MCF 10A (cell line): Measurements from ENCODE around the gene KCNMA1. TPM values are rescaled to one million over a fixed set of nuclear protein-coding genes. Genes with fewer than 3 reads are reported as not detected.

Experiments used
- BruUV-seq: library from RNA; stranded (reverse); fragments of 400-500 nt; replicated peaks from 2 replicates; lab custom pipeline; 2021; lab: Mats Ljungman, UMichigan
- CTCF ChIA-PET: fragments of 300-600 bp; sonication (Branson Sonifier 250); formaldehyde crosslinking; extraction: SDS; loops from one replicate; lab custom pipeline; 2021; ENCODE audit warnings: antibody characterized with exemption, inconsistent platforms; lab: Yijun Ruan, JAX
- POLR2A ChIA-PET: fragments of 300-600, 350-650 bp; sonication (Branson Sonifier 250); formaldehyde crosslinking; extraction: SDS; loops from one replicate; lab custom pipeline; 2020; ENCODE audit warnings: antibody characterized with exemption, inconsistent platforms; lab: Yijun Ruan, JAX
- DNase-seq: peaks from one replicate; pipeline ENCODE4 v3.0.0-alpha.2; 2018; ENCODE audit not compliant: unreplicated experiment
- H3K27ac Mint-ChIP-seq: one replicate; pipeline ENCODE4 v1.8.0; 2022; ENCODE audit warnings: mild to moderate bottlenecking, low read depth, mixed read lengths; ENCODE audit not compliant: unreplicated experiment
- H3K27me3 Mint-ChIP-seq: one replicate; pipeline ENCODE4 v1.8.0; 2022; ENCODE audit warnings: mixed read lengths; ENCODE audit not compliant: insufficient read depth, unreplicated experiment
- H3K36me3 Mint-ChIP-seq: one replicate; pipeline ENCODE4 v1.8.0; 2022; ENCODE audit warnings: mild to moderate bottlenecking, moderate library complexity, mixed read lengths; ENCODE audit not compliant: insufficient read depth, unreplicated experiment
- H3K4me1 Mint-ChIP-seq: one replicate; pipeline ENCODE4 v1.8.0; 2022; ENCODE audit warnings: mixed read lengths; ENCODE audit not compliant: insufficient read depth, unreplicated experiment
- H3K4me3 Mint-ChIP-seq: one replicate; pipeline ENCODE4 v1.8.0; 2022; ENCODE audit warnings: mild to moderate bottlenecking, moderate library complexity, mixed read lengths; ENCODE audit not compliant: unreplicated experiment
- H3K9me3 Mint-ChIP-seq: one replicate; pipeline ENCODE4 v1.8.0; 2022; ENCODE audit warnings: mixed read lengths; ENCODE audit not compliant: unreplicated experiment
- CTCF ChIP-seq: fragments of 200-600 bp; IDR thresholded peaks from one replicate; pipeline ENCODE4 v1.8.0; 2022; ENCODE audit warnings: antibody characterized with exemption, mild to moderate bottlenecking; ENCODE audit not compliant: unreplicated experiment
- intact Hi-C: fragments of 100-400 bp; cut with micrococcal nuclease; formaldehyde crosslinking; loops from 2 replicates; pipeline ENCODE4 v1.14.1; 2022
- total RNA-seq: library from RNA; stranded (reverse); gene quantifications from 2 replicates; pipeline ENCODE4 v1.2.3, GENCODE V29; 2022

The KCNMA1 gene
- total RNA-seq, 1 experiment from 2014 or later = 7.5 TPM

GRCh38 chr10:77419979-77420378 is 217.6 kb downstream of the KCNMA1 start:
- Mint-ChIP-seq H3K27ac (no peak overlapping the region), H3K27me3 (no peaks in the 10 kb centered on the region), H3K4me1 (peaks cover 23% of the 10 kb centered on the region), H3K9me3 (no peaks in the 10 kb centered on the region), H3K36me3 (no peaks in the 10 kb centered on the region), H3K4me3 (no peak overlapping the region)
- ChIA-PET CTCF (no interaction called here), POLR2A (no interaction called here)
- intact Hi-C loops = no loop called here
- no TSS peak for BruUV-seq
- no peak for TF ChIP-seq CTCF
- DNase-seq = no peak

- TF ChIP-seq CTCF = no peak
- Mint-ChIP-seq H3K27ac (no peak overlapping the region), H3K27me3 (no peaks in the 10 kb centered on the region), H3K4me3 (no peak overlapping the region), H3K36me3 (no peaks in the 10 kb centered on the region), H3K9me3 (no peaks in the 10 kb centered on the region), H3K4me1 (peaks cover 23% of the 10 kb centered on the region)
- ChIA-PET POLR2A (interaction anchor here (0.6 kb wide), 1 partner anchor 1933 kb away, joined by 3 read pairs; no protein-coding TSS in a partner anchor), CTCF (interaction anchor here (1.3 kb wide), 1 partner anchor 26 kb away, joined by 6 read pairs; no protein-coding TSS in a partner anchor)
- no peak for DNase-seq
- intact Hi-C loops = no loop called here
- no TSS peak for BruUV-seq
Observed at GRCh38 chr10:77419056-77419455, 218.6 kb downstream of the KCNMA1 start.

- TF ChIP-seq CTCF = no peak
- Mint-ChIP-seq H3K36me3 (no peaks in the 10 kb centered on the region), H3K9me3 (no peaks in the 10 kb centered on the region), H3K27me3 (no peaks in the 10 kb centered on the region), H3K27ac (no peak overlapping the region), H3K4me3 (no peak overlapping the region), H3K4me1 (peaks cover 23% of the 10 kb centered on the region)
- no TSS peak for BruUV-seq
- intact Hi-C loops = no loop called here
- DNase-seq = no peak
- POLR2A ChIA-PET = interaction anchor here (1.7 kb wide), 1 partner anchor 25 kb away, joined by 4 read pairs; no protein-coding TSS in a partner anchor
- CTCF ChIA-PET = interaction anchor here (1.3 kb wide), 1 partner anchor 25 kb away, joined by 6 read pairs; no protein-coding TSS in a partner anchor
Observed at GRCh38 chr10:77417806-77418640, 219.6 kb downstream of the KCNMA1 start.

GRCh38 chr10:77417359-77417758 is 220.2 kb downstream of the KCNMA1 start:
- H3K9me3 Mint-ChIP-seq = no peaks in the 10 kb centered on the region
- H3K4me1 Mint-ChIP-seq = peaks cover 23% of the 10 kb centered on the region
- no peak overlapping the region for H3K27ac Mint-ChIP-seq
- no TSS peak for BruUV-seq
- no peak for TF ChIP-seq CTCF
- H3K27me3 Mint-ChIP-seq = no peaks in the 10 kb centered on the region
- no peak overlapping the region for H3K4me3 Mint-ChIP-seq
- intact Hi-C loops = no loop called here
- POLR2A ChIA-PET = interaction anchor here (1.7 kb wide), 1 partner anchor 24 kb away, joined by 4 read pairs; no protein-coding TSS in a partner anchor
- no peaks in the 10 kb centered on the region for H3K36me3 Mint-ChIP-seq
- CTCF ChIA-PET = no interaction called here
- no peak for DNase-seq
